GM12891 (cell line): ENCODE results near the gene HERPUD1.

ENCODE experiments used
- PAX5 ChIP-seq: IDR thresholded peaks from 2 replicates; pipeline ENCODE4 v1.6.1; 2011; ENCODE audit warnings: low read length, moderate library complexity, mild to moderate bottlenecking; ENCODE audit not compliant: insufficient read depth, severe bottlenecking
- POLR2A ChIP-seq: IDR thresholded peaks from 2 replicates; pipeline ENCODE4 v1.6.1; 2011; ENCODE audit warnings: low read depth, low read length, control low read depth
- POLR2AphosphoS5 ChIP-seq: IDR thresholded peaks from 2 replicates; pipeline ENCODE4 v1.6.1; 2011; ENCODE audit warnings: low read depth, low read length, control low read depth
- POU2F2 ChIP-seq: IDR thresholded peaks from 2 replicates; pipeline ENCODE4 v1.6.1; 2011; ENCODE audit warnings: low read depth, mild to moderate bottlenecking, control low read depth, low read length, moderate library complexity
- SPI1 ChIP-seq: IDR thresholded peaks from 2 replicates; pipeline ENCODE4 v1.6.1; 2011; ENCODE audit warnings: low read depth, low read length, control low read depth
- TAF1 ChIP-seq: IDR thresholded peaks from 2 replicates; pipeline ENCODE4 v1.6.1; 2011; ENCODE audit warnings: low read depth, low read length, control low read depth

DNA sequence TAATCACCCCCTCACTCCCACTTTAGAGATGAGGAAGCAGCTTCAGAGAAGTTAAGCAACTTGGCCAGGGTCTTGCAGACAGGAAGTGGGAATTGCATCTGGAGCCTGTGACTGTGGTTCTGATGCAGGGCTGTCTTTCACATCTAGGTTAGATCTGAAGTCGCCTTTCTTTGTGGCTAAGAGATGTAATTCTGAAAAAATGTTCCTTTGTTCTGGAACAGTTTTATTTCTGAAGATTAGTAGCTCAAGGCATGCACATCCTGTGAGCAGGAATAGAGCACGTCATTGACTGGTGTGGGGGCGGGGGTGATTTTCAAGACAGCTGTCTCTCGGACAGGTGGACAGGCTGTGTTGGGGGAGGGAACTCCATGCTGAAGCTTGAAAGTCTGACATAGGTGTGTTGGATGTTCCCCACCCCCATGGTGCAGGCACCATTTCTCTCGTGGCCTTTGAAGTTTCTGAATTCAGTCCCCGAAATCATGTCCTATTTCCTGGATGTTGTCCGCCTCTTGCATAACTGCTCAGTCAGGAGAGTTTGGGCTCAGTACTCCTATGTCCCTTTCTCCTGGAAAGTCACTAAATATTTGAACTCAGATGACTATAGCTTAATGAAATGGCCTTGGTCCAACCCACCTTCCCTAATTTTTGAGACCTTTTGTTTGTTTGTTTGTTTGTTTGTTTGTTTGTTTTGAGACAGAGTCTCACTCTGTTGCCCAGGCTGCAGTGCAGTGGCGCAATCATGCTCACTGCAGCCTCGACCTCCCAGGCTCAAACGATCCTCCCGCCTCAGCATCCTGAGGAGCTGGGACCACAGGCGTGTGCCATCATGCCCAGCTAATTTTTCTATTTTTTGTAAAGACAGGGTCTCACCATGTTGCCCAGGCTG lies 21.0 kb upstream of the HERPUD1 start:
- no peak for TF ChIP-seq POLR2AphosphoS5
- TF ChIP-seq POLR2A = no peak
- TF ChIP-seq TAF1 = no peak
- peak; percentile 81 for TF ChIP-seq SPI1
- no peak for TF ChIP-seq POU2F2
- TF ChIP-seq PAX5 = no peak
